Measurements from ENCODE around the gene COIL.
"Not testable (repeated sequence)": the region's sequence is repeated elsewhere in the genome, so short reads cannot be mapped to it uniquely, and the experiment has no call there.

- TF ChIP-seq TBL1XR1 (IDR thresholded peaks at IDR 0.05; ENCODE audit: borderline replicate concordance, low read length, partially characterized antibody); ZNF329 (CRISPR knock-in tag; IDR thresholded peaks at IDR 0.05; ENCODE audit: low read depth); ZBTB33 (CRISPR knock-in tag; IDR thresholded peaks at IDR 0.05): not testable (repeated sequence)
Measured at GRCh38 chr17:56980526-56980925, 19.7 kb upstream of the COIL start.
